H1 (cell line): ENCODE data around the gene BCL2. TPM values are rescaled to one million over a fixed set of nuclear protein-coding genes. Genes with fewer than 3 reads are reported as not detected.

ENCODE experiments used
- CTCF ChIA-PET: fragments of 300-600 bp; sonication (Branson Sonifier 250); formaldehyde crosslinking; loops from one replicate; lab custom pipeline; 2021; ENCODE audit not compliant: partially characterized antibody; lab: Charles Lee
- POLR2A ChIA-PET: fragments of 300-600 bp; sonication (Branson Sonifier 250); formaldehyde crosslinking; loops from one replicate; lab custom pipeline; 2021; ENCODE audit warnings: inconsistent platforms; ENCODE audit not compliant: partially characterized antibody; lab: Charles Lee
- DNase-seq, 2 experiments: peaks; one replicate each; pipeline versions ENCODE4 v3.0.0 to v3.0.0-alpha.2; 2010 to 2022; ENCODE audit warnings: low spot score in 2 of 2, low read depth in 1 of 2, mixed read lengths in 1 of 2
- FAIRE-seq: peaks from 2 replicates; lab custom pipeline; 2011; peaks lifted over from hg19 to GRCh38; lab: Jason Lieb, UNC
- H2AFZ ChIP-seq: 2 replicates; pipeline ENCODE4 v1.8.1; 2012; ENCODE audit warnings: low read length, inconsistent platforms
- H2AK5ac ChIP-seq: 2 replicates; pipeline ENCODE4 v1.6.1; 2013; ENCODE audit warnings: low read depth, low read length
- H2BK120ac ChIP-seq: replicated peaks from 2 replicates; pipeline ENCODE3; 2013; ENCODE audit warnings: low read depth, low read length, inconsistent platforms
- H2BK12ac ChIP-seq: 2 replicates; pipeline ENCODE4 v1.6.1; 2013; ENCODE audit warnings: low read depth, low read length
- H2BK15ac ChIP-seq: 2 replicates; pipeline ENCODE4 v1.6.1; 2013; ENCODE audit warnings: low read length
- H2BK20ac ChIP-seq: 2 replicates; pipeline ENCODE4 v1.6.1; 2013; ENCODE audit warnings: low read length
- H2BK5ac ChIP-seq: 2 replicates; pipeline ENCODE4 v1.6.1; 2013; ENCODE audit warnings: low read depth, low read length
- H3K14ac ChIP-seq: 2 replicates; pipeline ENCODE4 v1.6.1; 2013; ENCODE audit warnings: inconsistent platforms; ENCODE audit not compliant: insufficient read length
- H3K18ac ChIP-seq: 2 replicates; pipeline ENCODE4 v1.6.1; 2013; ENCODE audit warnings: low read length; ENCODE audit errors: extremely low read depth
- H3K23ac ChIP-seq: 2 replicates; pipeline ENCODE4 v1.6.1; 2013; ENCODE audit warnings: inconsistent platforms; ENCODE audit not compliant: insufficient read length
- H3K23me2 ChIP-seq: 2 replicates; pipeline ENCODE4 v1.6.1; 2013; ENCODE audit warnings: low read depth, low read length
- H3K27ac ChIP-seq: 2 replicates; pipeline ENCODE4 v1.6.1; 2011; ENCODE audit warnings: low read depth, low read length, inconsistent platforms
- H3K27me3 ChIP-seq, 4 experiments: replicated peaks in 1 of 4; 1 replicate in 1 of 4; 2 replicates in 3 of 4; pipeline versions ENCODE4 v1.6.1 to v1.8.1; 2011 to 2013; ENCODE audit warnings: low read length in 3 of 4, mild to moderate bottlenecking in 3 of 4, inconsistent platforms in 2 of 4, mixed read lengths in 2 of 4, moderate library complexity in 1 of 4; ENCODE audit not compliant: control insufficient read depth in 3 of 4, insufficient read depth in 3 of 4; ENCODE audit errors: extremely low read depth in 1 of 4
- H3K36me3 ChIP-seq, 4 experiments: 2 replicates each; pipeline versions ENCODE4 v1.6.1 to v1.8.1; 2011 to 2013; ENCODE audit warnings: mild to moderate bottlenecking in 4 of 4, low read length in 3 of 4, moderate library complexity in 2 of 4, control low read depth in 1 of 4, inconsistent platforms in 1 of 4; ENCODE audit not compliant: insufficient read depth in 4 of 4, control insufficient read depth in 2 of 4
- H3K4ac ChIP-seq: replicated peaks from 2 replicates; pipeline ENCODE3; 2013; ENCODE audit warnings: low read length, low read depth, mixed read lengths, inconsistent platforms; ENCODE audit not compliant: insufficient read length
- H3K4me1 ChIP-seq, 4 experiments: replicated peaks in 1 of 4; 1 replicate in 1 of 4; 2 replicates in 3 of 4; pipeline versions ENCODE4 v1.6.1 to v1.8.1; 2011 to 2013; ENCODE audit warnings: low read length in 3 of 4, inconsistent platforms in 2 of 4, mixed read lengths in 1 of 4; ENCODE audit not compliant: insufficient read depth in 4 of 4, control insufficient read depth in 3 of 4
- H3K4me2 ChIP-seq, 2 experiments: 2 replicates each; pipeline versions ENCODE4 v1.6.1 to v1.8.1; 2011 to 2013; ENCODE audit warnings: low read depth in 2 of 2, low read length in 2 of 2, control low read depth in 1 of 2, inconsistent platforms in 1 of 2, mild to moderate bottlenecking in 1 of 2; ENCODE audit not compliant: insufficient read depth in 1 of 2
- H3K4me3 ChIP-seq, 4 experiments: fragments of 200-600, 300-600 bp in 1 of 4; sonication (generic), shearing (Covaris generic), sonication (Bioruptor Twin) in 1 of 4; 2 replicates each; pipeline versions ENCODE4 v1.5.1 to v1.8.1; 2011 to 2016; ENCODE audit warnings: low read length in 4 of 4, low read depth in 3 of 4, control low read depth in 2 of 4, inconsistent platforms in 2 of 4, mild to moderate bottlenecking in 2 of 4, mixed read lengths in 1 of 4, moderate library complexity in 1 of 4; ENCODE audit not compliant: insufficient read depth in 2 of 4; ENCODE audit errors: extremely low read depth in 1 of 4
- H3K56ac ChIP-seq: replicated peaks from 2 replicates; pipeline ENCODE3; 2013; ENCODE audit warnings: low read depth, mild to moderate bottlenecking, mixed read lengths, low read length, inconsistent platforms; ENCODE audit not compliant: insufficient read length
- H3K79me1 ChIP-seq: 2 replicates; pipeline ENCODE4 v1.6.1; 2013; ENCODE audit warnings: low read depth, low read length, control low read depth
- H3K79me2 ChIP-seq, 2 experiments: 2 replicates each; pipeline versions ENCODE4 v1.6.1 to v1.8.1; 2012 to 2013; ENCODE audit warnings: low read length in 2 of 2, mild to moderate bottlenecking in 2 of 2, inconsistent platforms in 1 of 2; ENCODE audit not compliant: insufficient read depth in 2 of 2, control insufficient read depth in 1 of 2
- H3K9ac ChIP-seq, 4 experiments: replicated peaks in 1 of 4; 1 replicate in 1 of 4; 2 replicates in 3 of 4; pipeline versions ENCODE4 v1.6.1 to v1.8.1; 2011 to 2013; ENCODE audit warnings: low read depth in 3 of 4, low read length in 3 of 4, control low read depth in 2 of 4, mild to moderate bottlenecking in 2 of 4, moderate library complexity in 2 of 4, inconsistent platforms in 1 of 4; ENCODE audit errors: extremely low read depth in 1 of 4
- H3K9me3 ChIP-seq, 2 experiments: 2 replicates each; pipeline versions ENCODE4 v1.6.1 to v1.8.1; 2012 to 2013; ENCODE audit warnings: mild to moderate bottlenecking in 2 of 2, moderate library complexity in 2 of 2, control low read depth in 1 of 2, inconsistent platforms in 1 of 2, low read depth in 1 of 2, low read length in 1 of 2, mixed read lengths in 1 of 2; ENCODE audit not compliant: insufficient read depth in 2 of 2
- H4K20me1 ChIP-seq, 2 experiments: replicated peaks in 1 of 2; 2 replicates each; pipeline versions ENCODE3 to v1.8.1; 2011 to 2013; ENCODE audit warnings: inconsistent platforms in 2 of 2, low read length in 2 of 2, mild to moderate bottlenecking in 1 of 2; ENCODE audit not compliant: insufficient read depth in 2 of 2, control insufficient read depth in 1 of 2
- H4K5ac ChIP-seq: 2 replicates; pipeline ENCODE4 v1.6.1; 2013; ENCODE audit warnings: low read length, low read depth, mixed read lengths, inconsistent platforms; ENCODE audit not compliant: insufficient read length
- H4K8ac ChIP-seq: 2 replicates; pipeline ENCODE4 v1.8.0; 2013; ENCODE audit warnings: mild to moderate bottlenecking, moderate library complexity, low read length, inconsistent platforms; ENCODE audit not compliant: insufficient read depth; ENCODE audit errors: extremely low read depth
- H4K91ac ChIP-seq: replicated peaks from 2 replicates; pipeline ENCODE3; 2013; ENCODE audit warnings: low read length, mixed read lengths, inconsistent platforms; ENCODE audit not compliant: insufficient read length
- CREB1 ChIP-seq: IDR thresholded peaks from 2 replicates; pipeline ENCODE4 v1.6.1; 2012; ENCODE audit warnings: inconsistent platforms
- NANOG ChIP-seq: IDR thresholded peaks from 2 replicates; pipeline ENCODE4 v1.6.1; 2011; ENCODE audit warnings: low read length, low read depth, mild to moderate bottlenecking, inconsistent platforms; ENCODE audit not compliant: insufficient read depth, poor library complexity, severe bottlenecking
- POLR2AphosphoS5 ChIP-seq: IDR thresholded peaks from 2 replicates; pipeline ENCODE4 v1.6.1; 2011; ENCODE audit warnings: low read depth, low read length
- RAD21 ChIP-seq, 2 experiments: IDR thresholded peaks in 1 of 2; conservative IDR thresholded peaks in 1 of 2; 2 replicates each; pipeline ENCODE4 v1.6.1; 2011; ENCODE audit warnings: low read depth in 2 of 2, low read length in 2 of 2, improper control_type of control experiment in 1 of 2, inconsistent platforms in 1 of 2, mild to moderate bottlenecking in 1 of 2, moderate library complexity in 1 of 2
- SIX5 ChIP-seq: IDR thresholded peaks from 2 replicates; pipeline ENCODE4 v1.6.1; 2011; ENCODE audit warnings: mild to moderate bottlenecking, low read depth, low read length
- WGBS, 2 experiments: shearing (Covaris generic) in 1 of 2; methylation state at CpG; one replicate each; pipeline versions ENCODE4 v1.1.6 to v1.1.7; 2013 to 2015; ENCODE audit warnings: low lambda C conversion rate in 2 of 2, mixed read lengths in 2 of 2, inconsistent platforms in 1 of 2, low coverage in 1 of 2, missing lambda C conversion rate in 1 of 2; ENCODE audit not compliant: insufficient replicate concordance in 2 of 2, insufficient coverage in 1 of 2, insufficient read length in 1 of 2; ENCODE audit errors: extremely low coverage in 1 of 2, missing lambda C conversion rate in 1 of 2; 5-methylcytosine and 5-hydroxymethylcytosine counted together
- polyA plus RNA-seq, 7 experiments: library from polyadenylated mRNA; depleted of rRNA in 3 of 7; stranded (reverse) in 5 of 7; unstranded in 2 of 7; fragments of >200 nt in 5 of 7; fragments of 200-250 nt in 2 of 7; gene quantifications; 1 replicate in 5 of 7; 2 replicates in 1 of 7; 4 replicates in 1 of 7; pipeline versions ENCODE4 v1.2.1 to v1.2.3, GENCODE V29; 2011 to 2013; ENCODE audit warnings: missing spikeins in 2 of 7, mixed read lengths in 2 of 7
- total RNA-seq: library from RNA; stranded (reverse); fragmentation: NEBNext Ultra II Directional; extraction: Animal tissue kit (Norgen Biotek cat#: 25700); gene quantifications from 2 replicates; pipeline ENCODE4 v1.2.1, GENCODE V29; 2021

Gene BCL2
- total and polyA plus RNA-seq, 2 of the 8 experiments (the other 6 are each of a cell fraction or from before 2014, with no cell fraction given), result 0.59 to 4.5 TPM

DNA sequence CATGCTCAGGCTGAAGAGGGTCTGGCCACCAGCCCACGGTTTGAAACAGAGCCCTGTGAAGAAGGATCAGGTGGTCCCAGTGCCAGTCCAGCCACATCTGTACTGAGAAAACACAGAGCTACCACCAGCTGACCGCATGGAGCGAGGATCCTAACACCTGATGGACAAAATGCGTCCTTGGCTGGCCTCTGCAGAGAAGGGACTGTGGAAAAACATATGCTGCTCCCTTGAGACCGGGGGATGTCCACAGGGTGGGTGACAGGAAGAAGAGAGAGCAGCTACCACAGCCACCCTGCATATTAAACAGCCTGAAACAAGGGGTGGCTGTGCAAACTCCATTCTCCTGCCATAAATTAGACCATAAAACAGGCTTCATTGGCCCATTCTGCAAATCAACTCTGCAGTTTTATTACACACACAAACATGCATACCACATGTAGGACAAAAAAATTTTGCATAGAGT lies 137.2 kb downstream of the BCL2 start:
- Histone ChIP-seq H3K18ac (no peak overlapping the region), H4K20me1 (no peaks in the 10 kb centered on the region), H3K27ac (no peak overlapping the region), H3K14ac (no peak overlapping the region), H2BK5ac (no peak overlapping the region)
- FAIRE-seq, result no peak
- WGBS, 2 experiments, result 94% methylated on average over 5 of the region's 5 CpGs; no CpG with 5 or more reads in 1 of the 2 experiments
- TF ChIP-seq SIX5, result no peak
- TF ChIP-seq NANOG, result no peak
- no peak for TF ChIP-seq POLR2AphosphoS5
- no peak for TF ChIP-seq CREB1
- no peak for TF ChIP-seq RAD21 (IDR thresholded peaks at IDR 0.05 in 1 of 2, conservative IDR thresholded peaks at IDR 0.05 in 1 of 2; ENCODE audit: low read depth in 2 of 2, low read length in 2 of 2)
- TF ChIP-seq, all 59 proteins: peak for 0
- Histone ChIP-seq H3K4ac (no peak overlapping the region), H4K8ac (no peak overlapping the region), H3K56ac (no peak overlapping the region), H3K9ac (no peak overlapping the region), H2BK15ac (no peak overlapping the region), H2BK120ac (no peak overlapping the region), H3K23ac (no peak overlapping the region), H3K36me3 (no peaks in the 10 kb centered on the region), H3K9me3 (no peaks in the 10 kb centered on the region), H4K5ac (no peak overlapping the region), H3K4me1 (peaks cover 0 to 8% (median 2%) of the 10 kb centered on the region in 4 experiments; a peak in 4 of 7 replicates), H2BK20ac (no peak overlapping the region), H2AK5ac (no peak overlapping the region), H3K23me2 (no peaks in the 10 kb centered on the region), H2BK12ac (no peak overlapping the region), H3K4me2 (no peak overlapping the region), H3K79me1 (no peaks in the 10 kb centered on the region), H4K91ac (no peak overlapping the region), H2AFZ (no peak overlapping the region), H3K27me3 (no peaks in the 10 kb centered on the region), H3K79me2 (no peaks in the 10 kb centered on the region), H3K4me3 (no peak overlapping the region)
- ChIA-PET POLR2A (interaction anchor here (1.4 kb wide), 1 partner anchor 12 kb away, joined by 3 read pairs; no protein-coding TSS in a partner anchor), CTCF (interaction anchor here (0.9 kb wide), 1 partner anchor 9 kb away, joined by 3 read pairs; no protein-coding TSS in a partner anchor)
- DNase-seq, result no peak
